Activated naive CD4-positive, alpha-beta T cell treated with anti-CD3 and anti-CD28 coated beads, Interleukin-2, amount 50 U/mL, for 72 hours (primary cell): ENCODE results near the gene ADSS1. TPM values are rescaled to one million over a fixed set of nuclear protein-coding genes. Genes with fewer than 3 reads are reported as not detected.

Experiments used
- ATAC-seq, 2 donors: fragments of 150-1000 bp; cut with Tn5 transposase; 2 replicates each; pipeline ENCODE4 v1.10.0; 2021; ENCODE audit warnings: mild to moderate bottlenecking in 2 of 2, moderate library complexity in 2 of 2
- DNase-seq, 2 donors: peaks; one replicate each; pipeline ENCODE4 v3.0.0; 2021 to 2022; ENCODE audit warnings: low spot score in 2 of 2
- H3K27ac Mint-ChIP-seq, 2 donors: one replicate each; pipeline ENCODE4 v1.8.0; 2022; ENCODE audit warnings: mild to moderate bottlenecking in 2 of 2, mixed read lengths in 2 of 2
- H3K36me3 Mint-ChIP-seq, 2 donors: one replicate each; pipeline ENCODE4 v1.8.0; 2022; ENCODE audit warnings: mixed read lengths in 2 of 2
- H3K9me3 Mint-ChIP-seq, 2 donors: one replicate each; pipeline ENCODE4 v1.8.0; 2022; ENCODE audit warnings: mixed read lengths in 2 of 2
- total RNA-seq, 2 donors: library from RNA; stranded (reverse); gene quantifications; one replicate each; pipeline ENCODE4 v1.2.3, GENCODE V29; 2022

ADSS1 gene
- total RNA-seq, 2 donors from 2014 or later = 2.7 to 7.3 TPM

DNA sequence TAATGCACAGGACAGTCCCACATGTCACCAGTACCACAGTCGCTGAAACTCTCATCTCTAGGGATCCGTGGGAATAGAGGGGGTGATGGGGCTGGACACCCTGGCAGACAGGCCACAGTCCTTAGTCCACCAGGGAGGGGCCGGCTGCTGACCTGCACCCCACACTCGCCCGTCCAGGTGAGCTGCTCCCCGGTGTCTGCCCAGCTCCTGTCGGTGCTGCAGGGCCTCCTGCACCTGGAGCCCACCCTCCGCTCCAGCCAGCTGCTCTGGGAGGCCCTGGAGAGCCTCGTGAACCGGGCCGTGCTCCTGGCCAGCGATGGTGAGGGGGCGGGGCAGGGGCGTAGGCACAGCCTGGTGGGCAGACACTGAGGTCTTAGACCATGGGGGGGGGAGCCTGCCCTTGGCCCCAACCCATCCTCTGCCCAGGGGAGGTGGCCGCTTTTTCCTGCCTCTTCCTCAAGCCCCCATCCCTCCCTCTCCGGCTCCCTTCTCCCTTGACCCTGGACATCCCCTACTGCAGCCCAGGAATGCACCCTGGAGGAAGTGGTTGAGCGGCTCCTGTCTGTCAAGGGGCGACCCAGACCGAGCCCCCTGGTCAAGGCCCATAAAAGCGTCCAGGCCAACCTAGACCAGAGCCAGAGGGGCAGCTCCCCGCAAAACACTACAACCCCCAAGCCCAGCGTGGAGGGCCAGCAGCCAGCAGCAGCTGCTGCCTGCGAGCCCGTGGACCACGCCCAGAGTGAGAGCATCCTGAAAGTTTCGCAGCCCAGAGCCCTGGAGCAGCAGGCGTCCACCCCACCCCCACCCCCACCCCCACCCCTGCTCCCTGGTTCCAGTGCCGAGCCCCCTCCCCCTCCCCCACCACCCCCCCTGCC is 17.1 kb upstream of the ADSS1 start:
- Mint-ChIP-seq H3K9me3 (no peaks in the 10 kb centered on the region), H3K36me3 (no peaks in the 10 kb centered on the region), H3K27ac (no peak overlapping the region)
- ATAC-seq (no peak), DNase-seq (no peak)

DNA sequence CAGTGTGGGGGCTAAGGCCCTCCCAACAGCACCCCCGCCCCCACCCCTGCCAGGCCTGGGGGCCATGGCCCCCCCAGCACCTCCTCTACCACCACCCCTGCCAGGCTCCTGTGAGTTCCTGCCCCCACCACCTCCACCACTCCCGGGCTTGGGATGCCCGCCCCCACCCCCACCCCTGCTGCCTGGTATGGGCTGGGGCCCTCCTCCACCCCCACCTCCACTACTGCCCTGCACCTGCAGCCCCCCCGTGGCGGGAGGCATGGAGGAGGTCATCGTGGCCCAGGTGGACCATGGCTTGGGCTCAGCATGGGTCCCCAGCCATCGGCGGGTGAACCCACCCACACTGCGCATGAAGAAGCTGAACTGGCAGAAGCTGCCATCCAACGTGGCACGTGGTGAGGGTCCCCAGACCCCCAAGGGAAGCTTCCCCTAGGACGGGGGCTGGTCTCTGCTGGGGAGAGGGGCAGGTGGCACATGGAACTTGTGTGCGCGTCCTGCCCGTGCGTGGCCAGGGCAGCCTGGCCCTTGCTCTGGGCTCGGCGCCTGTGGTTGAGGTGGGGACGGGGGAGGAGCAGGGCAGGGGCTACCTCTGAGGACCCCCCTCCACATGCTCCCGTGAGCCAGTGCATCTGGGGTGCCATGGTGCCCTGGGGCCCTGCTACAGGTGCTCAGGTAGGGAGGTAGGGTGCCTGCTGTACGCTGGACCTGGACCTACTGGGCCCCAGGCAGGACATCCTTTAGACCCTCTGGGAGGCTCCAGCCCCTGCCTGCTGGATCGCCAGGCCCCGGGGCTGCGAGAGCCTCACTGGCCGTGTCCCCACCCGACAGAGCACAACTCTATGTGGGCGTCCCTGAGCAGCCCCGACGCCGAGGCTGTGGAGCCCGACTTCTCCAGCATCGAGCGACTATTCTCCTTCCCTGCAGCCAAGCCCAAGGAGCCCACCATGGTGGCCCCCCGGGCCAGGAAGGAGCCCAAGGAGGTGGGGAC is 16.1 kb upstream of the ADSS1 start:
- Mint-ChIP-seq H3K9me3 (no peaks in the 10 kb centered on the region), H3K36me3 (no peaks in the 10 kb centered on the region), H3K27ac (no peak overlapping the region)
- ATAC-seq (peak in 1 of 2 donors; percentile 24), DNase-seq (no peak)

DNA sequence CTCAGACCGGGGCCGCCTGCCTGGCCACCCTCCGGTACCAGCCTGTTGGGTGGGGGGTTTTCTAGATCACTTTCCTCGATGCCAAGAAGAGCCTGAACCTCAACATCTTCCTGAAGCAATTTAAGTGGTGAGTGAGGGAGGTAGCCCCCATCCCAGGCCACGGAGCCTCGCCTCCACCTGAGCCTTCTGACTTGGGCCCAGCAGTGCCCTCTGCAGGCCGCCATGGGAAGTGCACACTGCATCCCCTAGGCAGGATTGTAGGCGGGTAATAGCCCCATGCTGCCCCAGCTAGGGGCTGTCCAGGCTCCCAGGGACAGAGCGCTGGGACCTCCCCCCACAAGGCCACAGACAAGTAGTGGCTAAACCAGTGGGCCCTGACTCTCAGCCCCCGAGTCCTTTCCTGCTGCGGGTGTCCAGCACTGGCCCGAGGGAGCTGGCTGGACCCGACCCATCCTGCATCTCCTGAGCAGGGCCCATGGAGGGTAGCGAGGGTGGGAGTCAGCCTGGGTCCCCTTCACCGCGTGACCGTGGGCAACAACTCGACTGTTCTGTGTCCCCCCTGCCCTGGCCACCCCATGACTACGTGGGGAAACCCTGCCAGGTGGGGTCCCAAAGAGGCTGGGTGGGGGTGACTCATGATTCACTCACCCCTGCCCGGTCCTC is 15.3 kb upstream of the ADSS1 start:
- H3K36me3 Mint-ChIP-seq = no peaks in the 10 kb centered on the region
- peak; percentile 75 to 80 for ATAC-seq

DNA sequence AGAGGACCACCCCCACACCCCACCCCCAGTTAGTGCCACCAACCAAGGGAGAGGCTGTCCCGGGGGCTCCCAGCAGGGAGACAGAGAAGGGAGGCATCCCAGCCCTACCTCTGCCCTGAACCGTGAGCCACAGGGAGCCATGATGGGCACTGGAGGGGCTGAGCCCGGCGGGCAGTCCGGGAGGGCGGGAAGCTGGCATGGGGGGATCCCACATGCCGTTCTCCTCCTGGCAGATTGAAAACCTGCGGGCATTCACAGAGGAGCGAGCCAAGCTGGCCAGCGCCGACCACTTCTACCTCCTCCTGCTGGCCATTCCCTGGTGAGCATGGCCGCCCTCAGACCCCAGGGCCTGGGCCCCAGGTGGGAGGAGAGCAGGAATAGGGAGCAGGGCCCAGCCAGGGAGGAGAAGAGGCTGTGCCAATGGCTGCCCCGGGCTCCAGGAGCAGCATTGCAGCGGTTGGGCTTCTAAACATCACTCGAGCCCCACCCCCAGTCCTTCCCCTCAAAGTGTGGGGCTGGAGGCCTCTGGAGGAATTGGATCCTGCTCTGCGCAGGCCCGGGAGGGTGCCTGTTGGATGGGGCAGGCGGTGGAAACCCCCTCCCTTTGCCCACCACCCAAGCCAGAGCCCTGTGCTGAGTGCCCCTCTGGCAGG is 14.5 kb upstream of the ADSS1 start:
- no peak for DNase-seq
- Mint-ChIP-seq H3K27ac (no peak overlapping the region), H3K9me3 (no peaks in the 10 kb centered on the region), H3K36me3 (no peaks in the 10 kb centered on the region)
- no peak for ATAC-seq

More for the DNA sequence above, 15.3 kb upstream of the ADSS1 start:
- peak; percentile 73 to 80 for DNase-seq
- no peaks in the 10 kb centered on the region for H3K9me3 Mint-ChIP-seq
- no peak overlapping the region for H3K27ac Mint-ChIP-seq

DNA sequence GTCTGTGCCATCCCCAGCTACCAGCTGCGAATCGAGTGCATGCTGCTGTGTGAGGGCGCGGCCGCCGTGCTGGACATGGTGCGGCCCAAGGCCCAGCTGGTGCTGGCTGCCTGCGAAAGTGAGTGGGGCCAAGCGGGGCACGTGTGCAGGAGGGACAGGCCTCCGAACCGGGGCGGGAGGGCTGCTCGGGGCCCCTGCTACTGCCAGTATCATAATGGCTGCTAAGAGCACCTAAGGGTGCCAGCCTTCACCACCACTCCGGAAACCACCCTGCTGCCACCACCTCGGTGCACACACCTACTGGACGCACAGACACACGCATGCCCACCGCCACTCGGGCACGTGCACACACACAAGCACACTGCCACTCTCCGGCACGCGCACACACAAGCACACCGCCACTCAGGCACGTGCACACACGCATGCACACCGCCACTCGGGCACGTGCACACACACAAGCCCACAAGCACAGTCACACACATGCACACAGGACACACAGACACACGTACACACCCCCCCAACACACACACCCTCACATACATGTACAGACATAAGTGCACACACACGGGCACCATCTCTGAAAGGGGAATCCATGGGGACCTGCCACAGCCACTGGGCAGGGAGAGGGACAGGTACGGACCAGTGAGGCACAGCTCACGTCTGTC is 13.8 kb upstream of the ADSS1 start:
- ATAC-seq (no peak), DNase-seq (no peak)
- Mint-ChIP-seq H3K36me3 (no peaks in the 10 kb centered on the region), H3K9me3 (no peaks in the 10 kb centered on the region), H3K27ac (no peak overlapping the region)

DNA sequence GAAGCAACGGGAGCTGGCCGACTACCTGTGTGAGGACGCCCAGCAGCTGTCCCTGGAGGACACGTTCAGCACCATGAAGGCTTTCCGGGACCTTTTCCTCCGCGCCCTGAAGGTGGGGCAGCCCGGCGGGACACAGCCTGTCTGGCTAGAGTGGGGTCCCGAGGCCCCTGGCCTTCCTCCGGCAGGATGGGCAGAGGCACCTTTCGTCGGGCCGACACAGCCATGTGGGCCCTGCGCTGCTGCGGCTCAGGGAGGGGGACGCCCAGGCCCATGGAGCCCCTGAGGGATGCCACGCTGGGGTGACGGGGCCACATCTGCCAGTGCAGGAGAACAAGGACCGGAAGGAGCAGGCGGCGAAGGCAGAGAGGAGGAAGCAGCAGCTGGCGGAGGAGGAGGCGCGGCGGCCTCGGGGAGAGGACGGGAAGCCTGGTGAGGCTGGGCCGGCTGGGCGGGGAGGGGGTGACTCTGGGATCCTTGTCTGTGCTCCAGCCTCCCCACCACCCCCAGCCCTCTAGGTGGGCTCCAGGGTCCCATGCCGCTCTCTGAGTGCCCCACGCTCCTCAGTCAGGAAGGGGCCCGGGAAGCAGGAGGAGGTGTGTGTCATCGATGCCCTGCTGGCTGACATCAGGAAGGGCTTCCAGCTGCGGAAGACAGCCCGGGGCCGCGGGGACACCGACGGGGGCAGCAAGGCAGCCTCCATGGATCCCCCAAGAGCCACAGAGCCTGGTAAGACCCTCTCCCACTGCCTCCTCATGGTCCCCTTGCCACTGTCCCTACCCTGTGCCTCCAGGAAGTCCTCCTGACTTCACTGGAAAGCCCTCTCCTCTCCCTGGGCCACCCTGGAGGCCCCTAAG is 10.9 kb upstream of the ADSS1 start:
- H3K27ac Mint-ChIP-seq = no peak overlapping the region
- ATAC-seq = no peak
- H3K36me3 Mint-ChIP-seq = no peaks in the 10 kb centered on the region
- no peaks in the 10 kb centered on the region for H3K9me3 Mint-ChIP-seq
- no peak for DNase-seq

DNA sequence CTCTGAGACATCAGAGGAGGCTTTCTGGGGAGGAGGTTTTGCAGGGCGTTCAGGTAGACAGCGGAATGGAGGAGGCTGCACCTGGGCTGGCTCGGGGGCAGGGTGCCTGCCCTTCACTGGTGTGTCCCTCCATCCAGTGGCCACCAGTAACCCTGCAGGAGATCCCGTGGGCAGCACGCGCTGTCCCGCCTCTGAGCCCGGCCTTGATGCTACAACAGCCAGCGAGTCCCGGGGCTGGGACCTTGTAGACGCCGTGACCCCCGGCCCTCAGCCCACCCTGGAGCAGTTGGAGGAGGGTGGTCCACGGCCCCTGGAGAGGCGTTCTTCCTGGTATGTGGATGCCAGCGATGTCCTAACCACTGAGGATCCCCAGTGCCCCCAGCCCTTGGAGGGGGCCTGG is 10.0 kb upstream of the ADSS1 start:
- ATAC-seq (no peak), DNase-seq (no peak)
- H3K27ac Mint-ChIP-seq = no peak overlapping the region
- no peaks in the 10 kb centered on the region for H3K36me3 Mint-ChIP-seq
- H3K9me3 Mint-ChIP-seq = no peaks in the 10 kb centered on the region

DNA sequence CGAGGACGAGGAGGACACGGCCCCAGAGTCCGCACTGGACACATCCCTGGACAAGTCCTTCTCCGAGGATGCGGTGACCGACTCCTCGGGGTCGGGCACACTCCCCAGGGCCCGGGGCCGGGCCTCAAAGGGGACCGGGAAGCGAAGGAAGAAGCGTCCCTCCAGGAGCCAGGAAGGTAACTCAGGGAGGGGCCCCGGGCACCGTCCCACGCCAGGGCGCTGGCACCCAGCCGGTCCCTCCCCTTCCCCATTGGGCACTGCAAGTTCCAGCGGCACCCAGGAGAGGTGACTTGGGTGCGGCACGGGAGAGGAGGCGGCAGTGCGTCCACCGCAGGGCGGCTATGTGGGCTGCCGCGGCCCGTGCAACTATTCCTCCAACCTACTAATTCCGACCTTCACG is 9.3 kb upstream of the ADSS1 start:
- no peak for ATAC-seq
- H3K36me3 Mint-ChIP-seq = no peaks in the 10 kb centered on the region
- H3K9me3 Mint-ChIP-seq = no peaks in the 10 kb centered on the region
- no peak for DNase-seq
- no peak overlapping the region for H3K27ac Mint-ChIP-seq

DNA sequence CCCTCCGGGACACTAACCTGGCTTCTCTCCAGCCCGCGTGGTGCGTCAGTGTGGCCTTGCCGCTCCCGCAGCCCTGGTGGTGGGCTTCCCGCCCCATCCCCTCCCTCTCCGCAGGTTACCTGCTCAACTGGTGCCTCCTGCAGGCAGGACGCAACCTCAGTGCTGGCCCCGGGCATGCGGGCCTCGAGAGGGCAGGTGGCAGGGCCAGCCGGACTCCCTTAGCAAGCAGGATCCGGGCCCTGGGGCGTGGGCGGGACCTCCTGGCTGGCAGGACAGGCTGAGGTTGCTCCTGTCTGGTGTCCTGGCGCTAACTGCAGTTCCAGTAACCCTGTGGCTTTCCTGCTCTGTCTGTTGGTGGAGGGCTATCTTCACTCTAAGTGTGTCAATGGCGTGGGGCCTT is 8.6 kb upstream of the ADSS1 start:
- H3K36me3 Mint-ChIP-seq = no peaks in the 10 kb centered on the region
- ATAC-seq = no peak
- no peak overlapping the region for H3K27ac Mint-ChIP-seq
- no peaks in the 10 kb centered on the region for H3K9me3 Mint-ChIP-seq
- DNase-seq = no peak

DNA sequence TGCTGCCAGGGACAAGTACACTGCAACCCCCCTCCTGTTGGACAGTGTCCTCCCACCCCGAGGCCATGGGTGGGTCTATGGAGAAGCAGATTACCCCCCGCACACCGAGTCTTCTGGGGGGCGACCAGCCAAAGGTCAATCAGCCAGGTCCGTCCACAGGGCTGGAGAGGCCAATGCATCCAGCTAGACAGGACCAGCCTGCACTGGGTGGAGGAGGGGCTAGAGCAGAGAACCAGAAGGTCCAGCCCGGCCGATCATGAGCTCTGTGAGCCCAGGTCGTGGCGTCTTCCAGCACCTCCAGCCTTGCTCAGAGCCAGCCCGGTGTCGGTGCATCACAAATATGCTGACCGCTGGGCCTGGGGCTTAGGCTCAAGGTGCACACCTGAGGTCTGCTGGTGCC is 8.2 kb upstream of the ADSS1 start:
- Mint-ChIP-seq H3K36me3 (no peaks in the 10 kb centered on the region), H3K9me3 (no peaks in the 10 kb centered on the region), H3K27ac (no peak overlapping the region)
- ATAC-seq (no peak), DNase-seq (no peak)

DNA sequence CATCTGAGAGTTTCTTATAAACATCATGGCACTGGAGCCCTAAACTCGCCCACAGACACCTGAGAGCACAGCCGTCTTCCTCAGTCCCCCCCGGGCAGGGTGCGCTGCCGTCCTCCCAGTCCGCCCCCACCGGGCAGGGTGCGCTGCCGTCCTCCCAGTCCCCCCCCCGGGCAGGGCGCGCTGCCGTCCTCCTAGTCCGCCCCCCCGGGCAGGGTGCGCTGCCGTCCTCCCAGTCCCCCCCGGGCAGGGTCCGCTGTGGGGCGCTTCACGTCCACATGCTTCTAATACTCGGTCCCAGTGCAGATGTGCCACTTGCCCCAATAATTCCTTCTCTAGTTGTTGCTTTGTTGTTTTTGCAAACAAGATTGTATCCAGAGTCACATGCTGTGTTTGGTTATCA is 6.9 kb upstream of the ADSS1 start:
- Mint-ChIP-seq H3K36me3 (no peaks in the 10 kb centered on the region), H3K9me3 (no peaks in the 10 kb centered on the region), H3K27ac (peak overlapping the region in 1 of 2 donors; percentile 19)
- no peak for ATAC-seq
- no peak for DNase-seq

DNA sequence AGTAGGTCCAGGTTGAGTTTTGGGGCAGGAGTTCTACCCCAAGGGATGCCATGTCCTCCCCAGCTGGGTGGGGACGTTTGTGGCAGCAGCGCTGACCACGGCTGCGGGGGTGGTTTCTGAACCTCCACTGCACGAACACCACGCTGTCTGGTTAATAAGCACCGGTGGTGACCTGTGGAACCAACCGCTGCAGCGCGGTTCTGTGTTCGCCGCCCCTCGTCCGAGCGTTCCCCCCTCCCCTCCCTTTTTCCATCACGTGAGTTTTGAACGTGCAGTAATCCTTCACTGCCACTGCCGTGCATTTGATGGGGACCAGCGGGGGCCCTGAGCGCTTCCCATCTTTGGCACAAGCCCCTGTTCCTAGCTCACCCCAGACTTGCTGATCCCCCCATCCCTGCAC is 6.4 kb upstream of the ADSS1 start:
- H3K27ac Mint-ChIP-seq = peak overlapping the region in 1 of 2 donors; percentile 19
- no peaks in the 10 kb centered on the region for H3K36me3 Mint-ChIP-seq
- no peak for ATAC-seq
- no peaks in the 10 kb centered on the region for H3K9me3 Mint-ChIP-seq
- no peak for DNase-seq

DNA sequence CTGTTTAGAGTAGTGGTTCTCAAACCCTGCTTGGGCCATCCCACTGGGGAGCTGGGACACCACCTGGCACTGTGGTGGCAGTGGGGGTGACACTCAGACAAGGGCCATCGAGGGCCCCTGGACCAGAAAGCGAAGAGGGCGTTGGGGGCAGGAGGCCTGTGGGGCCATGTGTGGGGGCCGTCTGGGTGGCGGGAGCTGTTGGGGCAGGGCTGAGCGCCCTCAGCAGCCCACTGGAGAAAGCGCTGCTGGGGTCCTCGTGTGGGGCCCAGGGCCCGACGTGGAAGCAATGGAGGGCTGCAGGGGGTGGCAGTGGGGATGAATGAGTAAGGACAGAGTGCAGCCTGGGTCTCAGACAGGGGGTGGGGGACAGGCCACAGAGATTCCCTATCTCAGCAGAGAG is 5.9 kb upstream of the ADSS1 start:
- DNase-seq (no peak), ATAC-seq (no peak)
- Mint-ChIP-seq H3K9me3 (no peaks in the 10 kb centered on the region), H3K36me3 (no peaks in the 10 kb centered on the region), H3K27ac (peak overlapping the region in 1 of 2 donors; percentile 19)

DNA sequence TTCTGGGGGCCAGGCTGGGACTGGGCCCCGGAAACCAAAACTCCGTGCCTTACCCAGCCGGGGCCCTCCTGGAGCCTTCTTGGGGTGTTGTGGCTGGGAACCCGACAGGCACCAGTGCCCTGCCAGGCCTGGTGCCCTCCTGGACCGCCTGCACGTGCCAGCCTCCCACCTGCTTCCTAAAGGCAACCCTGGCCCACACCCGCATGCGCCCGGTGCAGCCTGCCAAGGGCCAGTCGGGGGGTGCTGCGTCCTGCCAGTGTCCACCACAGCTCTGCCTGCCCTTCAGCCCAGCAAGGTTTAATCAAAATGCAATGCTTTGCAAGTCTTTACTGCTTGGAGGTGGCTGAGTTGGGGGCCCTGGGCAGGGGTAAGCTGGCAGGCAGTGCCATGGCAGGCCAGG is 5.2 kb upstream of the ADSS1 start:
- DNase-seq (no peak), ATAC-seq (no peak)
- no peaks in the 10 kb centered on the region for H3K9me3 Mint-ChIP-seq
- H3K36me3 Mint-ChIP-seq = no peaks in the 10 kb centered on the region
- no peak overlapping the region for H3K27ac Mint-ChIP-seq

DNA sequence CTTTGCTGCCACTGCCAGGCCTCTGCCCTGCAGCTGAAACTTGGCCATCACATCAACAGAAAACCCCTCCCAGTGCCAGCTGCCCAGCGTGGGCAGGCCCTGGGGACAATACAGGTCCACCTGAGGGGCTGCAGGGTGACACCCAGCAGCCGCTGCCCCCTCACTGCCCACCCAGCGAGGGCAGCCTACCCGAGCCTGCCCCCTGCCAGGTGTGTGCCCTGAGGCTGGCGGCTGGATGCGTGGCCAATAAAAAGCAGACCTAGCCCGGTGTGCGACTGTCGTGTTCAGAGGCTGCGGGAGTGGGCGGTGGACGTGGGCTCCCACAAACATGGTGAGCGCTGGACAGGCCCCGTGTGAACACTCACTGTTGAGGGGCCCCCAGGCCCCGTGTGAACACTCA is 4.7 kb upstream of the ADSS1 start:
- ATAC-seq (no peak), DNase-seq (no peak)
- H3K36me3 Mint-ChIP-seq = no peaks in the 10 kb centered on the region
- peak overlapping the region in 1 of 2 donors; percentile 64 for H3K27ac Mint-ChIP-seq
- H3K9me3 Mint-ChIP-seq = no peaks in the 10 kb centered on the region
